Camera-type eye (tissue), 1 donor: ENCODE measurements around the gene MAL. TPM values are rescaled to one million over a fixed set of nuclear protein-coding genes. Genes with fewer than 3 reads are reported as not detected.

ENCODE experiments used
- total RNA-seq: library from RNA; depleted of rRNA; stranded (reverse); fragments of >200 nt; gene quantifications from one replicate; pipeline ENCODE4 v1.2.3, GENCODE V29; 2014

MAL gene
- 4.9 TPM for total RNA-seq

DNA sequence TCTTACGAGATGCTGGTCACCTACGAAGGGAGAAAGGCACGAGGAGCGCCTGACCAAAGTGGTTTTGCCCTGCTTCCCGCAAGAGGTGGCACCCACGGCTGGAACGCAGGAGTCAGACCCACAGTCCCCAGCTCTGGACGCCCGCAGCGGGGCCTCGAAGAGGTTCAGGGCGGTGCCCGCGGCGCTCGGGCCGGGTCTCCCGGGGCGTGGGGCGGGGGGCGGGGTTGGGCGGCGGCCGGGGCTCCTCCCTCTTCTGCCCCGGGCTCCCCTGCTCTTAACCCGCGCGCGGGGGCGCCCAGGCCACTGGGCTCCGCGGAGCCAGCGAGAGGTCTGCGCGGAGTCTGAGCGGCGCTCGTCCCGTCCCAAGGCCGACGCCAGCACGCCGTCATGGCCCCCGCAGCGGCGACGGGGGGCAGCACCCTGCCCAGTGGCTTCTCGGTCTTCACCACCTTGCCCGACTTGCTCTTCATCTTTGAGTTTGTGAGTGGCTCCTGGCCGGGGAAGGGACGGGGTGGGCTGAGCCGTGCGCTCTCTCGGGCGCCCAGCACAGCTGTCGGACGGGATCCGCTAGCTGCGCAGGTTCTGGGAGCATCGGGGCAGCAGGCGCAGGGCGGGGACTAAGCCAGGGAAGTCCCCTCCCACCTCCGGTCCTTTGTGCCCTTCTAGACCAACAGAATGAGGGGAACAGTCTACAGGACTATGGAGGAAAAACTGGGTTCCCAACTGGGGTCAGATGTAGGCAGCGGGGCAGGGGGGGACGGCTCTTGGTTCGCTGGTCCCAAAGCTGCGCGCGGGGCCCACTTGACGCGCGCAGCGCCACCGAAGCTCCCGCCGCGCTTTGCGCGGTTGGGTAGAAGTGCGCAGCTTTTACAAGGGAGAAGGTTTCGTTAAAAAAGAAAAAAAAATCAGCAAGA, at the start of gene MAL:
MAL (plus strand) TSS at position 303 of the 914 bp plus-strand sequence; CDS start at position 388, 85 bp downstream.

Other genes with a start within 250 kb of the MAL start
- 0.22 TPM for gene TEKT4, start 154.3 kb upstream of the MAL start, total RNA-seq
- gene MRPS5, start 96.1 kb downstream of the MAL start, total RNA-seq = 56.2 TPM
- 38.0 TPM for gene ZNF514, start 134.1 kb downstream of the MAL start, total RNA-seq
- 11.3 TPM for gene ZNF2, start 140.1 kb downstream of the MAL start, total RNA-seq
- 27.9 TPM for gene ZNF892, start 181.8 kb downstream of the MAL start, total RNA-seq
- gene PROM2, start 248.7 kb downstream of the MAL start, total RNA-seq = 5.7 TPM